GM19452 (cell line): Measurements from ENCODE around the gene SHISA8.

Source experiments
- ATAC-seq: cut with Tn5 transposase; IDR thresholded peaks from one replicate; pipeline ENCODE4 v1.9.1; 2021; ENCODE audit not compliant: unreplicated experiment

The SHISA8 gene

DNA sequence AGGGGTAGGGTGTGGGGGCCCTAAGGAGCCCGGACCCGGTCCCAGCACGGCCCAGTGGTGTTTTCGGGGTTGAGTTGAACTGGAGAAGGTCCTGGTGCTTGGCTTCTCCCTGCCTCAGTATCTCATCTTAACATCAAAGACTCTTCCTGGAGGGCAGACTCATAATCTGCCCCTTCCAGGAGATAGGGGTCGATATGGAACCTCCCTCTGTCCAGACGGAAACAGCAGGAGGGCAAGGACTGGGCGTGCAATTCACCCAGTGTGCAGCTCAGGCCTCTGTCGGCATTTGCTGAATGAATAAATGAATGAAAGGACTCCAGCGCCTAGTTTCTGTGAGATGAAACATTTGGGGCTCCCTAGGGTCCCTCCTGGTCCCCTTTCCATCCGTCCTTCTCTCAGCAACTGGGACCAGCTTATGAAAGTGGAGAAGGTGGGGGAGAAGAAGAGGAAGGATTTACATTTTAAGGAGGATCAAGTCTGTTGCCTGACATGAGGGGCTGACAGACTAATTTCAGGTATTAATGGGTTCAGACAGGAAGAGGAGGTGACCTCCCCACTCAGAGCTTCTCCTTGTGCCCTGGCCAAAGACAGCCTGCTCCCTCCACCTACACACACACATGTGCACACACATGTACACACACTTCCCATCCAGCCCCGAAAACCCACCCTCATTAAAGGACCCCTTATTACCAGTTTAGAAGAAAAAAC, 1.1 kb upstream of the SHISA8 start:
- no peak for ATAC-seq

DNA sequence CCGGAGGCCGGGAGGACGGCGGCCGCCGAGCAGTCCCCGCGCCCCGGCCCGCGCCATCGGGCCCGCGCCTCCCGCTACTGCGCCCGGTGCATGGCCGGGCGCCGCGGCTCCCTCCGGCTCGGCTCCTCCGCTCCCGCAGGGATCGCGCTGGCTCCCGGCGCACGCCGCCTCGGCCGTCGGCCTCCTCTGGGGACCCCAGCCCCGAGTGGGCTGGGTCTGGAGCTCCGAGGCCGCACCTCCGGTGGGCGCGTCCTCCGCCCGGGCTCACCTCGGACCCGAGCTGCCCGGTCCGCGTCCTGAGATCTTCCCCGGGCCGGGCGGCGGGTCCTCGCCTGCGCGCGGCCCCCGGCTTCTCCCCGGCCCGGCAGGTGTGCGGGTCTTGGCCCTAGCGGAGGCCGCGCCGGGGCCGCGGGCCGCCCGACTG, 251 bp downstream of the SHISA8 start:
- ATAC-seq: no peak

DNA sequence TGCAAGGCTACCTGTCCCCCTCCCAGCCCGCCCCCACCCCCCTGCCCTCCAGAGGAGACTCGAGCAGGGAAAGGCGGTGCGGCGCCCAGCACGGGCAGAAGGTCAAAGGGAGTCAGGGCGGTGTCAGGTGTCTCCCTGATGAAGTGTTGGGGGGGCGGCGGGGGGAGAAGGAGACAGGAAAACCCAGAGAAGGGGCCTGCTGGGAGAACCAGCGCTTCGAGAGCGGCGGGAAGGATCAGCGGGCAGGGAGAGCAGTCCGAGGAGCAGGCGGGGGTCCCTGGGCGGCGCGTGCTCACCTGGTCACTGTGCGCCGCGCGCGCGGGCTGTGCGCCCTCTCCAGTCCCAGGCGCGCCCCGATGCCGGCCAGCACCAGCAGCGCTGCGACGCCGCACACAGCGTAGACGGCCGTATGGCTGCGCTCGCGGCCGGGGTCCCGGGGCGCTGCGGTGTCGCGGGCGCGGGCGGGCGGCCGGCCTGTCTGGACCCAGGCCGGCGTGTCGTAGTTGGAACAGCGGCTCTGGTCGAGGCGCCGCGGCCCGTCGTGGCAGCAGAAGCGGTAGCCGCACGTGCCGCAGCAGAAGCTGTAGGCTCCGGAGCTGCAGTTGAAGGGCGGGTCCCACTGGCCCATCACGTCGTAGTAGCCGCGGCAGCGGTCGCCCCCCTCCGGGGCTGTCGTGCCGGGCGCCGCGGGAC, 886 bp downstream of the SHISA8 start:
- ATAC-seq: no peak

DNA sequence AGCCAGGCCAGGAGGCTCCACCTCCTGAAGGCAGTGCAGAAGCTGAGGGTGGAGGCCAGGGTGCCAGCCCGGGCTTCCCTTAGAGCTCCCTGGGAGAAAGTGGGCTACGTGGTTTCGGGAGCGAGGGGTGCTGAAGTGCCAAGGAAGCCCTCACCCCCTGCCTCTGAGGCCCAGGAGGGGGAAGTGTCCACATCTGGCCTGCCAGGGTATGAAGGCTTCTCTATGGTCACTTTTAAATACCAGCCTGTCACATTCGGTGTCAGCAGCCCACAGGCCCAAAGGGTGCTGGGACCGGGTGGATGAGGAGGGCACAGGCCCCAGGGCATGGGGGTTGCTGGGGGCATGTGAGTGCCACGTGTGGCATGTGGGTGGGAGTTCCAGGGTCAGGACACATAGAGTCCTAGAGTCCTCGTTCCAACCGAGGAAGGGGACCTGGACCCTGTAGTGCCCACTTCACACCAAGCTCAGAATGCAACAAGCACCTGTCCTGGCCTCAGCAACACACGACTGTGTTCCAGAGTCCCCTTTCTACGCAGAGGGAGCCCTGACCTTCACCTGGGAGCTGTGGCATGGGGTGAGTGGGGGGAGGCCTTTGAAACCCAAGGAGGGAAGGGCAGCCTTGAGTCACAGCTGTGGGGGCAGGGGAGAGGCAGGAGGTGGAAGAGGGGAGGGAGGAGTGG, 1.7 kb downstream of the SHISA8 start:
- ATAC-seq: no peak

DNA sequence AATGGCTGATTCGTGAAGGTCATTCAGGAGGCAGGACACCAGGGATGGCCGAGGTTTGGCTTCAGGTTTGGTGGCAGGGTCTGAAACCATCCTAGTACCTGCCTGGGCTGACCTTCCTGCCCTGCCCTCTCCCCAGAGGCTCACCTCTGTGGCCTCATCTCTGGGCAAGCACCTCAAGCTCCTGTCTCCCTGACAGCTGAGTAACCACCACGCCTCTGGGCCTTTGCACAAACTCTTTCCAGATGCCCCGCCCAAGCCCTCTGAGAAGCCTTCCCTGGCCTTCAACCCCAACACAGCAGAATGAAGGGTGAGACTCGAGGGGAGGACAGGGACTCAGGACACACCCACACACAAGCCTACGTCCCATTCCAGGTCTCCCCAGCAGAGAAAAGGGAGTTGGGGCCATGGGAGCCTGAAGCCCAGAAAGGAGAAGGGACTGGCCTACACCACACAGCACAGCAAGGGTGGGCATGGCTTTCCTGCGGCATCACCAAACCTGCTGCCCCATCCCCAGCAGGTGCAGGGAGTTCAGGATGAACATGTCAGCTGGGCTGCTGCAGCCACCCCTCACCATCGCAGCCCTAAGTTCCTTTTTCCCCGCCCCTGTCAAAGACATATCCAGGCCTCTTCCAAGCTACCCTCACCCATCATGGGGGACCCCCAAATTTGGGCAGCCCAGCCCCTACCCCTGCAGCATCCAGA, 2.4 kb downstream of the SHISA8 start:
- no peak for ATAC-seq

DNA sequence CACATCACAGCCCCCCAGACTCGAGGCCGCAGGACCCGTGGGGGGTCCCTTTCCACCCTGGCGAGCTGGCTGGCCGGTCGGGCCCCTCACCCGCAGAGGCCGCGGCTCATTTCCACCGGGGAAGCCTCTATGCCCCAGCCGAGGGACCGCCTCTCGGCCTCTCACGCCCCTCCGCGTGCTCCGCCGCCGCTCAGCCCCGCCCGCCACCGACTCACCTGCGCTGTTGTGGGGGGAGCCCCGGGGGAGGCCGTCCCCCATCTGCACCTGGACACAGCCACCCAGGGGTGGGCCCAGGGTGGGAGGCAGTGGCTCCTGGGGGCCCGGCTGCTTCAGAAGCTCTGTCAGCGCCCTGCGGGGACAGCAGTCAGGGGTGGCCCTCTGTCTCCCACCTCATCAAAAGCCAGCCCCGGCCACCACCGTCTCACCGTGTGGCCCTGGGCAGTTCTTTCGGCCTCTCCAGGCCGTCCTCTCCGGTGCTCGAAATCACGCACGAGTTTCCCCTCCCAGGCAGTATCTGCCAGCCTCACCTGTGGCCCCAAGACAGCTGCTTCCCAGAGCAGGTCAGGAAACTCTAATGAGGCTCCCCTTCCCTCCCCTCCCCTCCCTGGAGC, 3.8 kb downstream of the SHISA8 start:
- ATAC-seq: no peak

DNA sequence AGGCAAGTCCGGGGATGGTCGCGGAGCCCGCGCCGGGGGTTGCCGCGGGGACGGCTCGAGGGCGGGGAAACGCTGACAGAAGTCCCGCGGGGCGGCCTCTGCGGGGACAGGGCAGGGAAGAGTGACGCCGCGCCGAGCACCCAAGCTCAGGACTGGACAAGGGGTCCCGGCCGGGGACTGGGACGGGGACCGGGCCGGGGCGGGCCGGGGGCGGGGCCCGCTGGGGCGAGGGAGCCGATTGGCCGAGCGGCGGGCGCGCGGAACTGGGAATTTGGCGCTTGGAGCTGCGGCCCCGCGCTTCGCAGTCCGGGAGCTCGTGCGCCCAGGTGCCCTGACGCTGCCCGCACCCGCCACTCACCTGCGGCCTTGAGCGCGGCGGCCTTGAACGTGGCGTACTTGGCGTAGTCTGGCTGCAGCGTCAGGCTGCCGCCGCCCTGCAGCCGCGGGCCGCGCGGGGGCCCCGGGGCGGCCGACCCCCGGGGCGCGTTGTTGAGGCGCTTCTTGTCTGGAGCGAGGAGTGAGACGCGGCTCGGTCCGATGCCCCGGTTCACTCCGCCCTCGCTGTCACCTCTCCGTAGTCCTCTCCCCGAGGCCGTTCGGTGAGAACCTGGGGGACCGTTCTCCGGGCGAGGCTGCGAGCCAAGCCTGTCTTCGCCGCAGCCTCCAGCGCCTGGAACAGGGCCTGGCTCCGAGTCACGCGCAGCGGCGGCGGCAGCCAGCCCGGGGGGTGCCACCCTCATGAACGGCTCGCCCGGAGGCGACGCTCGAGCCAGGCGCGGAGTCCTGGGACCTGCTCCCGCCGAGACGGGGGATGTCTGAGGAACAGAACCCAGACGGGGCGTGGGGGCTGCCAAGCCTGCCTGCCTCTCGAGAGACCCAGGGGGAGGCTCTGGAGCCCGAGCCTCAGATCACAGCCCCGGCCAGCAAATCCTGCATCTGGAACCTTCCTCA, 4.5 kb downstream of the SHISA8 start:
- ATAC-seq: no peak

DNA sequence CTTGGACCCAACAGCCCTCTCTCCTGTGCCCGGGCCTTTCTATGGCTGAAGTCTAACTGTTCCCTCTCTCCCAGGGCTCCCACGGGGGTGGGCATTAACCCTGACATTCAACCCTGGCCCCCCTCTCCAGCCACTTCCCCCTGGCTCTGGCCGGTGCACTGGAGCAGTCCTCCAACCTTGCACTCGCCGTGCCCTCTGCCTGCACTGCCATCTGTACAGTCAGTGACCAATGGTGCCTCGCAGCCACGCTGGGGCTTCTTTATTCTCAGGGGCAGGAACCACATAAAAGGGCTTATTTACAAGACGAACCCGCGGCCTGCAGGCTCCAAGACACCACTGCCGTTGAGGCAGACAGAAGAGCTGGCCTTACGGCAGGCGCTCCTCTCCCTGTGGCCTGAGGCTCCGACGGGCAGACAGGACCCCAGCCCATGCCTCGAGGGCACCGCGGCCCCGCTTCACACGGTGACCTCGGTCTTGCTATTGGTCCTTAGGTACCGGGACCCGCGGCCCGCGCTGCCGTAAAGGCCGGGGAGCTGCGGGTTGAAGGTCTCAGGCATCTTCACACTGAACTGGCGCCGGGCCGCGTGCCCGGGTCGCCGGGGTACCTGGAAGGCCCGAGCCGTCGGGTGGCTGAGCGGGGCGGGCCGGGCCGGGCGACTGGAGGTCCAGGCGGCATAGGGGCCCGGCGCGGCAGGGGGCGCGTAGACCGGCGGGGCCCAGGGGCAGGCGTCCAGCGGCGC, 5.4 kb downstream of the SHISA8 start:
- ATAC-seq: no peak

DNA sequence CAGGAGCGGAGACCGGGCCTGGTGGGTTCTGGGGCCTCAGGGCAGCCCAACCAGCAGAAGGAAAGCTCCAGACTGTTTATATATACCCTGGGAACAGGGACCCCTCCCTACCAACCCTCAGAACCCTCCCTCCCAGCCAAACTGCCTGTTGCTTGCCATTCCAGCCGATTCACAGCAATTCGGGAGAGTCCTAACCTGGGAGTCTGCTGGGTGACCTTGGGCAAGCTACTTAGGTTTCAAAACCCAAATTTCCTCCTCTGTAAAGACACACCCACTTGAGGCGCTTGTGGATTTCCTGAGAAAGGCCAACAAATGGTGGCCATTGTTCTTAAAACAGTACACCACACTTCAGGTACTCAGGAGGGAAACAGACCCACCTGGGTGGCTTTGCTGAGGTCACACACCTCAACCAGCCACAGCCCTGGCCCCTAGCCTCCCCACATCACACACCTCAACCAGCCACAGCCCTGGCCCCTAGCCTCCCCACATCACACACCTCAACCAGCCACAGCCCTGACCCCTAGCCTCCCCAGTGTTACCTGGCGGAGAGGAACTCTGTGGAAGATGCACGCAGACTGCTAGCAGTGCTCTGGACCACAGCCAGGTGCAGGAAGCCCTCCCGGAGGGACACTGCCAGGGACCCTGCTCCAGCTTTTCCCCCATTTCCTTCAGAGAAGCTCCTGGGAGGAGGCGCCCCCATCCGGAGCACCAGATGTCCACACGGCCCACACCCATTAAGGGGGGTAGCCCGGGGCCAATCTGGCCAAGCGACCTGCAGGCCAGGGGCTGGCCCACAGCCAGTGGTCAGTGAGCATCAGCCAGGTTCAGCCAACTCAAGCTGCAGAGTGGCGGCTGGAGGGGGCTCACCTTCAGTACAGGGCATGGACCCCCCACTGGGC, 6.2 kb downstream of the SHISA8 start:
- ATAC-seq: no peak

DNA sequence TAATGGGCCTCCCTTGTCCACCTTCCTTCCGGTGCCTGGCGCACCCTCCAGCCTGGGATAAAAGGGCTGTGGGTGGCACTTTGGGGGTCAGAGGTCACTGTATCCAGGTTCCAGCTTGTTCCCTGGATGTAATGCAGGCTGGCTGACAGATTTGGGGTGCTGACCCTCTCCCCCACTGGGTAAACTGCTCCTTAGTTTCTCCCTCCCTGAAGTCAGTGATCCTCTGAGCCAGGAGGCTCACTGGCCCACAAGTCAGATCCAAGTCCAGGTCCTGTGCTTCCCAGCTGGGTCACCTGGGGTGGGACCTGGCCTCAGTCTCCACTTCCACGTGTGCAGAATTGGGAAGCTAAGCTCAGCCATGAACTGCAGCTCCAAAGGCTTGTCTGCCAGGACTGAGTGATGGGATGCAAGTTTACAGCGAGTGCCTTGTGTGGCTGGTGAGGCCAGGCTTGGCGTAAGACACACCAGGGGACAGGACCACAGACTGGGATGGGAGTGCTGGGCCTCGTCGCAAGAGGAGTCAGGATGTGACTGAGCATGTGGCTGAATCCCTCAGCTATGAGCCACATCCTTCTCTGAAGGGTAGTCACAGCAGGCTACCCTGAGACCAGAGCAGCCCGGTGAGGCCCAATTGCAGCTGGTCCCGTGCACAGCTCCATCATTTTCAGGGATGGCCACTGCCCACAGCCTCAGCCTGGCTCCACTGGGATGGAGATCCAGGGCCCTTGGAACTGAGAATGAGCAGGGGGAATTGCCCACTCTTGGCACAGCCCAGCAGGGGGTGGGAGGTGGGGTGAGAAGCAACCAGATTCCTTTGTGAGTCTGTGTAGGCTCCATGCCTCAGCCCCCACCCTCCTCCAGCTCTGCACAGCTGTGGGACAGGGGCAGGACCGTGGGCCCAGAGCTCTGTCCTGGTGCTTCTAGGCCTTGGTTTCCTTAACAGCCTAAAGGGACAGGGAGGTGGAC, 7.2 kb downstream of the SHISA8 start:
- no peak for ATAC-seq

DNA sequence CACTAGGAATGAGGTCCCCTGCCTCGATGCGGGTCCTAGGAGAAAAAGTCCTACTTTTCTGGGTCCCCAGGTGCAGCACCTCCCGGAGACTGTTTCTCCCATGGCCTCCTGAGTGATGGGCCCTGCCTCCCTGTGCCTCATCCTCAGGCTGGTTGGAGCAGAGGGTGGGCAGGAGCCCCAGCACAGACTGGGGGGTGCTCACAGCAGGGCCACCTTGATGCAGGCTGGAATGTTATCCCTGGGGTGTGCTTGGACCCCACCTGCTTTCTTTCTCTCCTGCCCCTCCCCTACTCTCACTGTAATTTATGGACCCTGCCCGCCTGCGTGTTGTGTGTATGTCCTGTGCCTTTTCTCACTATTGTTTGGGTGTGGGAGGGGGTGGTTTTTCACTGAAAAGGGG, 8.1 kb downstream of the SHISA8 start:
- no peak for ATAC-seq

DNA sequence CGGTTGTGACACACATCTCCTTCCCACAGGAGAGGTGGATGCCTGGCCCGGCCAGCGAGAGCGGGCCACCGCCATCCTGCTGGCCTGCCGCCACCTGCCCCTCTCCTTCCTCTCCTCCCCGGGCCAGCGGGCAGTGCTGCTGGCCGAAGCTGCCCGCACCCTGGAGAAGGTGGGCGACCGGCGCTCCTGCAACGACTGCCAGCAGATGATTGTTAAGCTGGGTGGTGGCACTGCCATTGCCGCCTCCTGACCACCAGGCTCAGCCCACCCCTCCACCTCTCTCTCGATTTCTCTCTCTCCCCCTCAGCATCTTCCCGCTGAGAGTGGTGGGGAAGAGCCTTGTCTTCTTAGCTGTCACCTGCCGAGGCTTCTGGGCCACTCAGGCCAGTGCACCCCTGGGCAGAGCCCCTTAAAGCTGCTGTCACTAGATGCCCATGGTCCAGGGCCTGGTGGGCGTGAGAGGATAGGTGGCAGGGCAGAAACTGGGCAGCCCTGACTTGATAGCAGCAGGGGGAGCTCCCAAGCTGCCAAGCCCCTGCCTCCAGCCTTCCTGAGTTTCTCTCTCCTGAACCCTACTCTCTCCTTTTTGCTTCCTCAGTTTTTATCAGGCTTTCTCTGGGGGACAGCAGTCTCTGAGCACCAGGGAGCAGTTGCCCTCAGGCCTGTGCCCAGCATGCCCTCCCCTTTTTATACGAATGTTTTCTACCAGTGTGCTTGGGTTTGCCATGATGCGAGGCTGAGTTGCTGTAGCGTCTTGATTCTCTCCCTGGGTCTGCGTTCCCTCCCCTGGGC, 9.3 kb downstream of the SHISA8 start:
- ATAC-seq: no peak

DNA sequence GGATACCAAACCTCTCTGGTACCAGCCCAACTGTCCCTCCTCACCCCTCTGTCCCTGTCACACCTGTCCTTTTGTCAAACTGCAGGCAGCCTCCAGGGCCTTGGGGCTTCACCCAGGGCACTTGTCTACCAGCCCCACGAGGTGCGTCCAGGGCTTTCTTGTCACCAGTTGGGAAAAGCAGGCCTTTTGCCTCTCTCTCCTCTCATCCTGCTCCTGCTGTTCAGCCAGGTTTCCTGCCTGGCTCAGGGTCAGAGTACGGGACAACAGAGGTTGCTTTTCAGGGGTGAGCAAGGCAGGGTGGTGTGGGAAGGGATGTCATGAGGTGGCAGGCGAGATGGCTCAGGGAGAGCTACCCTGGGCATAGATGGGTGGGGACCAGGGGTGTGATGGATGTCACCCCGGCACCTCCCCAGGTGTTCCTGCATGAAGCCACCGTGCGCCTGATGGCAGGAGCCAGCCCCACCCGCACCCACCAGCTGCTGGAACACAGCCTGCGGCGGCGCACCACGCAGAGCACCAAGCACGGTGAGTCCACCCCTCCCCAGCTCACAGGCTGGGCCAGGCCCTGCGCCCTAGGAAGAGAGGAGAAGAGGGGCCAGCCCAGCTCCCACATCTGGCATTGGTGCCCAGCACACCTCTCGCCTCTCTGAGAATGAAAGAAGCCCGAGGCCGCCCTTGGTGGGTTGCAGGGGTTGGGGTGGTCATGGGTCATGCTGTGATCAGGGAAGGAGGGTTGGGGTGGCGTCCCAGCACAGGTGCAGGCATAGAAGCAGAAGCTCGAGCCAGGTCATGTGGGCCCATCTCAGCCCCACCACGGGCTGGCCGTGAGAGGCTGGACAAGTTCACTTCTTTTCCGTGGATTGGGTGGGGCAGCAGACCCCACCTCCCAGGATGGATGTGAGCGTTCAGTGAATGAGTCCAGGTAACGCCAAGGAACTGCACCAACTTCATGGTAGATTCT, 10.1 kb downstream of the SHISA8 start:
- ATAC-seq: no peak

DNA sequence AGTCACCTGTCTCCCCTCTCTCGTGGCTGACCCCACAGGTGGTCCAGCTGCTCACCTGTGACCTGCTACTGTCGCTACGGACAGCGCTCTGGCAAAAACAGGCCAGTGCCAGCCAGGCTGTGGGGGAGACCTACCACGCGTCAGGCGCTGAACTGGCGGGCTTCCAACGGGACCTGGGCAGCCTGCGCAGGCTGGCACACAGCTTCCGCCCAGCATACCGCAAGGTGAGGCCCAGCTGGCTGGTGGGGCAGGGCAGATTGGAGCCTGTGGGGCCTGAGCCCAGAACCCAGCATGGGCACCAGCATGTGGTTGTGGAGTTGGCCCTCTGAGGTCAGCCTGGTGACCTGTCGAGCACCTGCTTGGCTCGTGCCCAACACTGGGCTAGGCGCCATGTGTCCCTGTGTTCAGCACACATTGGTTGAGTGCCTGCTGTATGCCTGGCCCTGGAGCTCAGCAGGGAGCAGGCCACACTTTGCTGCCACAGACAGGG, 11.9 kb downstream of the SHISA8 start:
- no peak for ATAC-seq

DNA sequence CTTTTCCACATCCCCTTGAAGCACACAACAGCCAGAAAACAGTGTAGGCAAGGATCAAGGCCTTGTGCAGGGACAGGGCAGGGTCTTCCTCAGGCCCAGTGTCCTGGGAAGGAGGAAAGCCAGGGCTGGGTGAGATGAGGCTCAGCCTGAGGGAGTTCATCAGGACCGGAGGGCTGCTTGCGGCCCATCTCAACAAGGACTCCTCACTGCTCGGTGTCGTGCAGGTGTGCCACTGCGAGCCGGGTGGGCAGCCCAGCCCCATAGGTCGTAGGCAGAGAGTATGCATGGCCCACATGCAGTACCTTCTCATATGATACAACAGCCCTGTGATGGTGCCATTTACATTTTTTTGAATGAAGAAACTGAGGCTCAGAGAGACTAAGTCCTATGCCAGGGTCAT, 12.9 kb downstream of the SHISA8 start:
- ATAC-seq: no peak
